SU-DHL-6 (cell line): ENCODE data around the gene MRPS27.
"Not testable (repeated sequence)": the region's sequence is repeated elsewhere in the genome, so short reads cannot be mapped to it uniquely, and the experiment has no call there.

Source experiments
- H2AFZ ChIP-seq: fragments of 200-600 bp; sonication (generic); 2 replicates; pipeline ENCODE4 v1.6.1; 2014; ENCODE audit warnings: low read depth, mild to moderate bottlenecking, moderate library complexity, mixed read lengths, antibody characterized with exemption, low read length; ENCODE audit not compliant: severe bottlenecking
- H3F3A ChIP-seq: fragments of 200-600 bp; shearing (Covaris generic); 2 replicates; pipeline ENCODE4 v1.6.0; 2016; ENCODE audit warnings: antibody characterized with exemption, mild to moderate bottlenecking; ENCODE audit not compliant: insufficient read depth
- H3K27ac ChIP-seq: fragments of 200-600 bp; sonication (generic); 2 replicates; pipeline ENCODE4 v1.5.1; 2016; ENCODE audit warnings: low read depth, mild to moderate bottlenecking, low read length, moderate library complexity, mixed read lengths
- H3K27me3 ChIP-seq: fragments of 200-600 bp; sonication (generic), shearing (Covaris generic); 2 replicates; pipeline ENCODE4 v1.6.0; 2014; ENCODE audit warnings: mild to moderate bottlenecking, low read length
- H3K36me3 ChIP-seq: fragments of 200-600 bp; sonication (generic); 2 replicates; pipeline ENCODE4 v1.6.1; 2014; ENCODE audit warnings: mild to moderate bottlenecking, low read length, mixed read lengths
- H3K4me2 ChIP-seq: fragments of 300-600, 200-600 bp; shearing (Covaris generic), sonication (generic); 2 replicates; pipeline ENCODE4 v1.6.0; 2014; ENCODE audit warnings: low read length, low read depth, mild to moderate bottlenecking; ENCODE audit not compliant: poor library complexity, severe bottlenecking
- H3K4me3 ChIP-seq: fragments of 200-600 bp; sonication (generic); 2 replicates; pipeline ENCODE4 v1.5.1; 2014; ENCODE audit warnings: antibody characterized with exemption, low read length, mild to moderate bottlenecking, mixed read lengths; ENCODE audit not compliant: insufficient read depth, poor library complexity, severe bottlenecking
- H3K79me2 ChIP-seq: fragments of 200-600 bp; sonication (generic); 2 replicates; pipeline ENCODE4 v1.6.1; 2014; ENCODE audit warnings: mild to moderate bottlenecking, low read length, moderate library complexity; ENCODE audit not compliant: insufficient read depth
- H3K9ac ChIP-seq: fragments of 200-600 bp; sonication (generic); 2 replicates; pipeline ENCODE4 v1.7.0; 2014; ENCODE audit warnings: mild to moderate bottlenecking, low read length
- H3K9me2 ChIP-seq: fragments of 200-600 bp; sonication (generic); replicated peaks from 2 replicates; pipeline ENCODE4 v1.6.1; 2014; ENCODE audit warnings: low read length; ENCODE audit not compliant: insufficient read depth
- H3K9me3 ChIP-seq: fragments of 200-600 bp; sonication (generic); 2 replicates; pipeline ENCODE4 v1.6.1; 2014; ENCODE audit warnings: low read length, mixed read lengths; ENCODE audit not compliant: insufficient read depth
- H4K20me1 ChIP-seq: fragments of 200-600 bp; sonication (generic); 2 replicates; pipeline ENCODE4 v1.6.1; 2014; ENCODE audit warnings: low read depth, mild to moderate bottlenecking, antibody characterized with exemption, low read length, moderate library complexity, mixed read lengths
- EZH2phosphoT487 ChIP-seq: fragments of 200-600 bp; sonication (generic), shearing (Covaris generic); conservative IDR thresholded peaks from 2 replicates; pipeline ENCODE4 v1.6.1; 2018; ENCODE audit warnings: mild to moderate bottlenecking, antibody characterized with exemption, low read length, moderate library complexity, mixed read lengths
- TF ChIP-seq, protein P1 (sequence below): fragments of 200-600 bp; sonication (generic); IDR thresholded peaks from one replicate; pipeline ENCODE4 v1.5.1; 2017; ENCODE audit warnings: antibody characterized with exemption, mild to moderate bottlenecking, low read length, moderate library complexity; ENCODE audit not compliant: insufficient read depth, poor library complexity, severe bottlenecking

Gene MRPS27

GRCh38 chr5:72171667-72172066, 148.4 kb downstream of the MRPS27 start:
- no peaks in the 10 kb centered on the region for H4K20me1 ChIP-seq
- no peak overlapping the region for H3K27ac ChIP-seq
- no peak overlapping the region for H3K9ac ChIP-seq
- no peaks in the 10 kb centered on the region for H3K9me2 ChIP-seq
- H3K36me3 ChIP-seq: no peaks in the 10 kb centered on the region
- no peaks in the 10 kb centered on the region for H3K9me3 ChIP-seq
- no peak overlapping the region for H2AFZ ChIP-seq
- TF ChIP-seq, protein P1, sequence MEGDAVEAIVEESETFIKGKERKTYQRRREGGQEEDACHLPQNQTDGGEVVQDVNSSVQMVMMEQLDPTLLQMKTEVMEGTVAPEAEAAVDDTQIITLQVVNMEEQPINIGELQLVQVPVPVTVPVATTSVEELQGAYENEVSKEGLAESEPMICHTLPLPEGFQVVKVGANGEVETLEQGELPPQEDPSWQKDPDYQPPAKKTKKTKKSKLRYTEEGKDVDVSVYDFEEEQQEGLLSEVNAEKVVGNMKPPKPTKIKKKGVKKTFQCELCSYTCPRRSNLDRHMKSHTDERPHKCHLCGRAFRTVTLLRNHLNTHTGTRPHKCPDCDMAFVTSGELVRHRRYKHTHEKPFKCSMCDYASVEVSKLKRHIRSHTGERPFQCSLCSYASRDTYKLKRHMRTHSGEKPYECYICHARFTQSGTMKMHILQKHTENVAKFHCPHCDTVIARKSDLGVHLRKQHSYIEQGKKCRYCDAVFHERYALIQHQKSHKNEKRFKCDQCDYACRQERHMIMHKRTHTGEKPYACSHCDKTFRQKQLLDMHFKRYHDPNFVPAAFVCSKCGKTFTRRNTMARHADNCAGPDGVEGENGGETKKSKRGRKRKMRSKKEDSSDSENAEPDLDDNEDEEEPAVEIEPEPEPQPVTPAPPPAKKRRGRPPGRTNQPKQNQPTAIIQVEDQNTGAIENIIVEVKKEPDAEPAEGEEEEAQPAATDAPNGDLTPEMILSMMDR: no peak
- TF ChIP-seq EZH2phosphoT487: no peak
- no peak overlapping the region for H3K4me3 ChIP-seq
- no peak overlapping the region for H3K4me2 ChIP-seq
- no peaks in the 10 kb centered on the region for H3K79me2 ChIP-seq
- no peaks in the 10 kb centered on the region for H3K27me3 ChIP-seq
- no peaks in the 10 kb centered on the region for H3F3A ChIP-seq

DNA sequence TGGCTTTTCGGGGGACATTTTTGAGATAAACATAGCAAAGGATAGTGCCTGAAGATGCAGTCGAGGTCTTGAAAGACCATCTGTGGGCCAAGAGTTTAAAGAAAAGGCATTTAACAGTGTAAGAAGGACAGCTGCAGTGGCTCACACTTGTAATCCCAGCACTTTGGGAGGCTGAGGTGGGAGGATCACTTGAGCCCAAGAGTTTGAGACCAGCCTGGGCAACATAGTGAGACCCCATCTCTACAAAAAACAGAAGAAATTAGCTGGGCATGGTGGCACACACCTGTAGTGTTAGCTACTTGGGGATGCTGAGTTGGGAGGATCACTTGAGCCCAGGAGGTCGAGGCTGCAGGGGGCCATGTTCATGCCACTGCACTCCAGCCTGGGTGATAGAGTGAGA, 148.9 kb downstream of the MRPS27 start:
- H3K4me3 ChIP-seq, H4K20me1 ChIP-seq, H3K9ac ChIP-seq, H3K27ac ChIP-seq, H3K9me3 ChIP-seq, H3K27me3 ChIP-seq, H3K36me3 ChIP-seq, H3F3A ChIP-seq, H2AFZ ChIP-seq, H3K9me2 ChIP-seq, H3K4me2 ChIP-seq, H3K79me2 ChIP-seq: not testable (repeated sequence)

- Histone ChIP-seq H3K79me2 (no peaks in the 10 kb centered on the region), H3K9ac (no peak overlapping the region), H3K27me3 (no peaks in the 10 kb centered on the region), H2AFZ (no peak overlapping the region), H3K4me3 (no peak overlapping the region), H4K20me1 (no peaks in the 10 kb centered on the region), H3K9me3 (no peaks in the 10 kb centered on the region), H3K36me3 (no peaks in the 10 kb centered on the region), H3K27ac (no peak overlapping the region), H3K4me2 (no peak overlapping the region), H3K9me2 (no peaks in the 10 kb centered on the region), H3F3A (no peaks in the 10 kb centered on the region)
- TF ChIP-seq EZH2phosphoT487: no peak
Observed at GRCh38 chr5:72170101-72170500, 149.9 kb downstream of the MRPS27 start.
